SIG-M5 (cell line): ENCODE data around the gene IL17RD.
"Not testable (repeated sequence)": the region's sequence is repeated elsewhere in the genome, so short reads cannot be mapped to it uniquely, and the experiment has no call there.

Experiments used
- DNase-seq: peaks from one replicate; lab custom pipeline; 2025; lab: John Stamatoyannopoulos, UW

IL17RD gene

GRCh38 chr3:57093489-57093888 lies 71.7 kb downstream of the IL17RD start:
- DNase-seq: no peak

- DNase-seq: no peak
These were observed 73.5 kb downstream of the IL17RD start for GRCh38 chr3:57091521-57092273.

GRCh38 chr3:57089043-57089442 lies 76.1 kb downstream of the IL17RD start:
- no peak for DNase-seq

- no peak for DNase-seq
These were observed 76.7 kb downstream of the IL17RD start for GRCh38 chr3:57088503-57088902.

- no peak for DNase-seq
These were observed 77.6 kb downstream of the IL17RD start for GRCh38 chr3:57087361-57088092.

- no peak for DNase-seq
These were observed 79.0 kb downstream of the IL17RD start for GRCh38 chr3:57086201-57086600.

GRCh38 chr3:57085211-57085610 lies 79.9 kb downstream of the IL17RD start:
- no peak for DNase-seq

- not testable (repeated sequence) for DNase-seq
These were observed 81.7 kb downstream of the IL17RD start for GRCh38 chr3:57083266-57083995.

GRCh38 chr3:57082481-57082880 lies 82.7 kb downstream of the IL17RD start:
- no peak for DNase-seq

- DNase-seq: no peak
These were observed 84.0 kb downstream of the IL17RD start for GRCh38 chr3:57081173-57081572.

GRCh38 chr3:57080171-57080570 lies 85.0 kb downstream of the IL17RD start:
- no peak for DNase-seq

- no peak for DNase-seq
These were observed 85.7 kb downstream of the IL17RD start for GRCh38 chr3:57079474-57079831.

GRCh38 chr3:57078635-57079473 lies 86.3 kb downstream of the IL17RD start:
- no peak for DNase-seq

- DNase-seq: no peak
These were observed 86.9 kb downstream of the IL17RD start for GRCh38 chr3:57078344-57078634.

GRCh38 chr3:57077630-57078343 lies 87.4 kb downstream of the IL17RD start:
- DNase-seq: no peak

- no peak for DNase-seq
These were observed 88.7 kb downstream of the IL17RD start for GRCh38 chr3:57076422-57076951.

- no peak for DNase-seq
These were observed 91.0 kb downstream of the IL17RD start for GRCh38 chr3:57074135-57074534.

GRCh38 chr3:57073628-57074027 lies 91.5 kb downstream of the IL17RD start:
- DNase-seq: no peak

- DNase-seq: no peak
These were observed 95.7 kb downstream of the IL17RD start for GRCh38 chr3:57069503-57069902.

GRCh38 chr3:57068437-57069089 lies 96.6 kb downstream of the IL17RD start:
- no peak for DNase-seq

GRCh38 chr3:57066471-57066870 lies 98.7 kb downstream of the IL17RD start:
- no peak for DNase-seq
